A549 (cell line): ENCODE measurements around the gene MYO19.

Experiments used
- RAD21 ChIP-seq, 2 experiments: fragments of >200 bp in 1 of 2; sonication (Bioruptor Twin) in 1 of 2; formaldehyde crosslinking in 1 of 2; IDR thresholded peaks in 1 of 2; conservative IDR thresholded peaks in 1 of 2; 2 replicates in 1 of 2; 3 replicates in 1 of 2; pipeline ENCODE4 v1.6.1; 2012 to 2018; ENCODE audit warnings: inconsistent platforms in 1 of 2
- SMC3 ChIP-seq: fragments of >200 bp; sonication (Bioruptor Twin); formaldehyde crosslinking; IDR thresholded peaks from 3 replicates; pipeline ENCODE4 v1.6.1; 2018; ENCODE audit warnings: inconsistent platforms
- TF ChIP-seq, protein P1 (sequence below): fragments of >200 bp; sonication (Bioruptor Twin); formaldehyde crosslinking; IDR thresholded peaks from 3 replicates; pipeline ENCODE4 v1.5.1; 2016

DNA sequence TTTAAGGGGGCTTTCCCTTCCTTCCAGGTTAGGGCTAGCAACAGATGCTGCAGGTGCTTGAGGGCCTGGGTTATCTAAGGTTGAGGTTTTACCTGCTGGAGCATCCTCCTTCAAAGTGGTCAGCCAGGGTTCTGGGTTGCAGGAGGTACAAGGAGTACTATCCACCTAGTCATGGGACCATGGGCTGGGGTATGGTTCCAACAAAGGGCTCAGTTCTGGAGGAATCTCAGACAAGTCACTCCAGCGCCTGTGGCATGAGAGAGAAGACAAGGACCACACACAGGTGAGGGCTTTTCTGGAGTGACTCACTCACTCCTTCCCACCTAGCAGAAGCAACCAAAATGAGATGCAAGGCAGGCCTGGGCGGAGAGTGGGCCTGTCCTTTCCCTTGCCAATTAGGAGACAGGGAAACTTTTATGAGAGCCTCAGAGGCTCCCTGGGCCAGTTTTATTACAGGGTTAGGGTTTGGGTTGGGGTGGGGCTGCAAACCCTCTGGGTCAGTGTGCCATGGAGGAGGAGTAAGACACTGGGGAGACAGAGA lies 2.2 kb downstream of the MYO19 start:
- TF ChIP-seq, protein P1, sequence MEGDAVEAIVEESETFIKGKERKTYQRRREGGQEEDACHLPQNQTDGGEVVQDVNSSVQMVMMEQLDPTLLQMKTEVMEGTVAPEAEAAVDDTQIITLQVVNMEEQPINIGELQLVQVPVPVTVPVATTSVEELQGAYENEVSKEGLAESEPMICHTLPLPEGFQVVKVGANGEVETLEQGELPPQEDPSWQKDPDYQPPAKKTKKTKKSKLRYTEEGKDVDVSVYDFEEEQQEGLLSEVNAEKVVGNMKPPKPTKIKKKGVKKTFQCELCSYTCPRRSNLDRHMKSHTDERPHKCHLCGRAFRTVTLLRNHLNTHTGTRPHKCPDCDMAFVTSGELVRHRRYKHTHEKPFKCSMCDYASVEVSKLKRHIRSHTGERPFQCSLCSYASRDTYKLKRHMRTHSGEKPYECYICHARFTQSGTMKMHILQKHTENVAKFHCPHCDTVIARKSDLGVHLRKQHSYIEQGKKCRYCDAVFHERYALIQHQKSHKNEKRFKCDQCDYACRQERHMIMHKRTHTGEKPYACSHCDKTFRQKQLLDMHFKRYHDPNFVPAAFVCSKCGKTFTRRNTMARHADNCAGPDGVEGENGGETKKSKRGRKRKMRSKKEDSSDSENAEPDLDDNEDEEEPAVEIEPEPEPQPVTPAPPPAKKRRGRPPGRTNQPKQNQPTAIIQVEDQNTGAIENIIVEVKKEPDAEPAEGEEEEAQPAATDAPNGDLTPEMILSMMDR, result no peak
- no peak for TF ChIP-seq RAD21 (conservative IDR thresholded peaks at IDR 0.05 in 1 of 2, IDR thresholded peaks at IDR 0.05 in 1 of 2)
- no peak for TF ChIP-seq SMC3
